Fibroblast of lung (primary cell): Measurements from ENCODE around the gene DDT. TPM values are rescaled to one million over a fixed set of nuclear protein-coding genes. Genes with fewer than 3 reads are reported as not detected.
"Not testable (repeated sequence)": the region's sequence is repeated elsewhere in the genome, so short reads cannot be mapped to it uniquely, and the experiment has no call there.

Source experiments
- DNase-seq, 2 donors: peaks; one replicate each; pipeline versions ENCODE4 v3.0.0 to v3.0.0-alpha.2; 2010; ENCODE audit warnings: low read depth in 2 of 2
- H2AFZ ChIP-seq: 2 replicates; pipeline ENCODE4 v1.5.1; 2012; ENCODE audit warnings: low read length, control low read depth, inconsistent platforms
- H3K27ac ChIP-seq: 2 replicates; pipeline ENCODE4 v1.5.1; 2011; ENCODE audit warnings: low read length, control low read depth; ENCODE audit not compliant: insufficient read depth
- H3K27me3 ChIP-seq: 2 replicates; pipeline ENCODE4 v1.5.1; 2011; ENCODE audit warnings: mild to moderate bottlenecking, low read length; ENCODE audit not compliant: control insufficient read depth, insufficient read depth
- H3K36me3 ChIP-seq: 2 replicates; pipeline ENCODE4 v1.5.1; 2011; ENCODE audit warnings: low read length; ENCODE audit not compliant: control insufficient read depth, insufficient read depth
- H3K4me1 ChIP-seq: 2 replicates; pipeline ENCODE4 v1.5.1; 2011; ENCODE audit warnings: low read length; ENCODE audit not compliant: control insufficient read depth, insufficient read depth; ENCODE audit errors: extremely low read depth
- H3K4me2 ChIP-seq: 2 replicates; pipeline ENCODE4 v1.5.1; 2011; ENCODE audit warnings: low read length, control low read depth; ENCODE audit not compliant: insufficient read depth; ENCODE audit errors: extremely low read depth
- H3K4me3 ChIP-seq, 4 experiments: fragments of 200-600 bp in 1 of 4; sonication (generic) in 1 of 4; replicated peaks in 1 of 4; 2 replicates each; pipeline ENCODE4 v1.5.1; 2011 to 2016; ENCODE audit warnings: low read length in 4 of 4, low read depth in 3 of 4, mild to moderate bottlenecking in 3 of 4, control low read depth in 2 of 4, inconsistent platforms in 1 of 4, mixed read lengths in 1 of 4; ENCODE audit not compliant: insufficient read depth in 1 of 4; ENCODE audit errors: control extremely low read depth in 1 of 4
- H3K79me2 ChIP-seq: 2 replicates; pipeline ENCODE4 v1.5.1; 2012; ENCODE audit warnings: mild to moderate bottlenecking, low read length, inconsistent platforms; ENCODE audit not compliant: control insufficient read depth, insufficient read depth
- H3K9ac ChIP-seq: 2 replicates; pipeline ENCODE4 v1.5.1; 2011; ENCODE audit warnings: mild to moderate bottlenecking, low read length, control low read depth; ENCODE audit not compliant: insufficient read depth
- H3K9me3 ChIP-seq: 2 replicates; pipeline ENCODE4 v1.5.1; 2012; ENCODE audit warnings: low read depth, low read length; ENCODE audit not compliant: control insufficient read depth, insufficient read depth
- H4K20me1 ChIP-seq: 2 replicates; pipeline ENCODE4 v1.5.1; 2011; ENCODE audit warnings: low read length; ENCODE audit not compliant: control insufficient read depth, insufficient read depth; ENCODE audit errors: extremely low read depth
- EZH2 ChIP-seq: IDR thresholded peaks from 2 replicates; pipeline ENCODE4 v1.5.1; 2012; ENCODE audit warnings: low read length, control low read depth, mild to moderate bottlenecking; ENCODE audit errors: missing control alignments
- polyA plus RNA-seq, 2 donors: library from polyadenylated mRNA; depleted of rRNA in 1 of 2; stranded (reverse) in 1 of 2; unstranded in 1 of 2; fragments of >200 nt; gene quantifications; 2 replicates each; pipeline ENCODE4 v1.2.1, GENCODE V29; 2011 to 2012; ENCODE audit warnings: missing spikeins in 1 of 2
- total RNA-seq: library from RNA; depleted of rRNA; stranded (reverse); fragments of >200 nt; gene quantifications from 2 replicates; pipeline ENCODE4 v1.2.1, GENCODE V29; 2014
- TF ChIP-seq, protein P1 (sequence below), 2 donors: IDR thresholded peaks in 1 of 2; conservative IDR thresholded peaks in 1 of 2; 1 replicate in 1 of 2; 2 replicates in 1 of 2; pipeline ENCODE4 v1.5.1; 2011 to 2012; ENCODE audit warnings: low read length in 2 of 2, control low read depth in 1 of 2, inconsistent platforms in 1 of 2, low read depth in 1 of 2, mild to moderate bottlenecking in 1 of 2

DDT gene
- total and polyA plus RNA-seq, 2 donors (not counting 1 experiment from before 2014, with no cell fraction given), result 79.5 to 111 TPM

DNA sequence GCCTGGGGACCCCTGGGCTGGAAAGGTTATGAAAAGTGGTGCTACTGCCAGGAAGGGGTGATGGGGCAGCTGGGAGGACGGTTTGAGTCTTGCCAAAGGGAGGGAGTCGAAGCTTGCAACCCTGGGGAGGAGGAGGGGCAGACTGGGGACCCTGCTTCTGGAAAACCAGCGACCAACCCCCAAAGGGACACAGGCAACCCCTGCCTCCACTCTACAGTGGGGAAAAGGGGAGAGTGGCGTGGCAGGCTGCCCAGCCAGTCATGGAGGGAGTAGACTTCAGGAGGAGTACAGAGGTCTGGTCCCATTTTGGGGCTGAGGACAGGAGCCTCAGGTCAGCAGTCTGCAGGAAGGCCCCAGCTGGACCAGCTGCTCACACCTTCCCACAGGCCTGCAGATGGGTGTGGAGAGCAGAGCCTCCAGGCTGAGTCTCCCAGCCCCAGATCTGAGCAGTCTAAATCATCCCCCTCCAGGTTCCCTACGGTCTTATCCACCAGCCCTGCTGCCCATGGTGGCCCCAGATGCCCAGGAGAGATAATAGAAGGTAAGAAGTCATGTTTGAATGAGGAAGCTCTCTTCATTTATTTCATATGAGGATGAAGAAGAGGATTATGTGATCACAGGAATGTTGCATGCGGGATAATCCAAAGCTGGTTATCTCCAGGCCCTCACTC is 3.3 kb downstream of the DDT start:
- no peak for DNase-seq
- Histone ChIP-seq H3K9ac (no peak overlapping the region), H3K27me3 (no peaks in the 10 kb centered on the region), H3K27ac (no peak overlapping the region), H3K36me3 (peaks cover 9% of the 10 kb centered on the region), H3K4me3 (no peak overlapping the region), H4K20me1 (no peaks in the 10 kb centered on the region), H2AFZ (no peak overlapping the region), H3K4me1 (no peaks in the 10 kb centered on the region), H3K9me3 (no peaks in the 10 kb centered on the region), H3K4me2 (no peak overlapping the region), H3K79me2 (peaks cover 12% of the 10 kb centered on the region)
- TF ChIP-seq, protein P1, sequence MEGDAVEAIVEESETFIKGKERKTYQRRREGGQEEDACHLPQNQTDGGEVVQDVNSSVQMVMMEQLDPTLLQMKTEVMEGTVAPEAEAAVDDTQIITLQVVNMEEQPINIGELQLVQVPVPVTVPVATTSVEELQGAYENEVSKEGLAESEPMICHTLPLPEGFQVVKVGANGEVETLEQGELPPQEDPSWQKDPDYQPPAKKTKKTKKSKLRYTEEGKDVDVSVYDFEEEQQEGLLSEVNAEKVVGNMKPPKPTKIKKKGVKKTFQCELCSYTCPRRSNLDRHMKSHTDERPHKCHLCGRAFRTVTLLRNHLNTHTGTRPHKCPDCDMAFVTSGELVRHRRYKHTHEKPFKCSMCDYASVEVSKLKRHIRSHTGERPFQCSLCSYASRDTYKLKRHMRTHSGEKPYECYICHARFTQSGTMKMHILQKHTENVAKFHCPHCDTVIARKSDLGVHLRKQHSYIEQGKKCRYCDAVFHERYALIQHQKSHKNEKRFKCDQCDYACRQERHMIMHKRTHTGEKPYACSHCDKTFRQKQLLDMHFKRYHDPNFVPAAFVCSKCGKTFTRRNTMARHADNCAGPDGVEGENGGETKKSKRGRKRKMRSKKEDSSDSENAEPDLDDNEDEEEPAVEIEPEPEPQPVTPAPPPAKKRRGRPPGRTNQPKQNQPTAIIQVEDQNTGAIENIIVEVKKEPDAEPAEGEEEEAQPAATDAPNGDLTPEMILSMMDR (conservative IDR thresholded peaks at IDR 0.05 in 1 of 2, IDR thresholded peaks at IDR 0.05 in 1 of 2; ENCODE audit: low read depth in 1 of 2, low read length in 2 of 2), result no peak
- no peak for TF ChIP-seq EZH2

DNA sequence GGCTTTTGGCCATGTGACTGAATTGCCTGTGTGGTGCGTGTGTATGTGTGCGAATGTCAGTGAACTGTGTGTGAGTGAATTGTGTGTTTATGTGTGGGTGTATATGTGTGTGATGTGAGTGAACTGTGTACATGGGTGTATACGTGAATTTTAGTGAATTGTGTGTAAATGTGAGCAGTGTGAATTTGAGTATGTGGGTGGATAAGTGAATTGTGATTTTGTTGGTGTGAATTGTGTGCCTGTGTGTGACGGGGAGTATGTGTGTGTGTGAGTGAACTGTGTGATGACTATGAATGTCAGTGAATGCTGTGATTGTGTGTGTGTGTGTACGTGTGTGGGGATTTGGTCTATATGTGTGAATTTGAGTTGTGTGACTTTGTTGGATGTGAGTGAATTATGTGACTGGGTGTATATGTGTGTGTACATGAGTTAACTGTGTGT is 4.0 kb downstream of the DDT start:
- no peak overlapping the region for H3K4me3 ChIP-seq
- no peaks in the 10 kb centered on the region for H3K9me3 ChIP-seq
- no peak overlapping the region for H3K27ac ChIP-seq
- peaks cover 9% of the 10 kb centered on the region for H3K36me3 ChIP-seq
- H3K4me1 ChIP-seq, result no peaks in the 10 kb centered on the region
- H3K9ac ChIP-seq, result no peak overlapping the region
- TF ChIP-seq, protein P1 (conservative IDR thresholded peaks at IDR 0.05 in 1 of 2, IDR thresholded peaks at IDR 0.05 in 1 of 2; ENCODE audit: low read depth in 1 of 2, low read length in 2 of 2), result no peak
- no peak for TF ChIP-seq EZH2
- H3K4me2 ChIP-seq, result no peak overlapping the region
- no peaks in the 10 kb centered on the region for H3K27me3 ChIP-seq
- no peak for DNase-seq
- H3K79me2 ChIP-seq, result peaks cover 12% of the 10 kb centered on the region
- H4K20me1 ChIP-seq, result no peaks in the 10 kb centered on the region
- no peak overlapping the region for H2AFZ ChIP-seq

DNA sequence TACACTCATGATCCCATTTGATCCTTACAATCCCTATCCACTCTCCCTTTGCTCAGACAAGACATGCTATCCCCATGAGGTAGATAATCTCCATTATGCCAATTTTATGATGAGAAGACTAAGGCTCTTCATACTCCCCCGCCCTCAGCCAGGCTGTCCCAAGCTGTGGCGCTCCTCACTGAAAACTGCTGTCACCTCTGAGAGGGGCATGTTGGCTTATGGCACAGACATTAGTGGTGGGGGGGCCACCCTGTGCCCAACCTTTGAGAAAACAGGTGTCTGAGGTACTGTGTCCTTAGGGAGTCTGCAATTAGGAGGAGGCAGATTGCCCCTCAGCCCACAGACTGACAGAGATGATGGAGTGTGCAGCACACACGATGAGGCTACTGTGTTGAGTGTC is 5.2 kb downstream of the DDT start:
- Histone ChIP-seq H3K4me2 (no peak overlapping the region), H4K20me1 (no peaks in the 10 kb centered on the region), H3K9me3 (no peaks in the 10 kb centered on the region), H2AFZ (no peak overlapping the region), H3K9ac (no peak overlapping the region), H3K27ac (no peak overlapping the region), H3K4me3 (no peak overlapping the region), H3K4me1 (no peaks in the 10 kb centered on the region), H3K36me3 (peaks cover 9% of the 10 kb centered on the region), H3K27me3 (no peaks in the 10 kb centered on the region), H3K79me2 (peaks cover 12% of the 10 kb centered on the region)
- TF ChIP-seq, protein P1 (conservative IDR thresholded peaks at IDR 0.05 in 1 of 2, IDR thresholded peaks at IDR 0.05 in 1 of 2; ENCODE audit: low read depth in 1 of 2, low read length in 2 of 2), result no peak
- no peak for TF ChIP-seq EZH2
- no peak for DNase-seq

DNA sequence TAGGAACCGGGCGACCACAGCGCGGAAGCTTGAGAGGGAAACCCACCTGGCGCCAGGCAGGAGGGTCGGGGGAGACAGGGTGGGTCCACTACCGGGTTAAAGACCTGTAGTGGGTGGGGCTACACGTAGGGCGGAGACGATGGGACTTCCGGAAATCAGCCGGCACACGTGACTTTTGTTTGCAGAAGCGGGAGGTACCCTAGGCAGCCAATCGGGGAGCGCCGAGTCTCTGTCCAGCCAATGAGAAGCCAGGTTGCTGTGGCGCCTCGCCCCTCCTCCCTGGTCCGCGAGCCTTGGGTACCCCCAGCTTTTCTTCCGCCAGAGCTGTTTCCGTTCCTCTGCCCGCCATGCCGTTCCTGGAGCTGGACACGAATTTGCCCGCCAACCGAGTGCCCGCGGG is 7.7 kb downstream of the DDT start, which contains the start of gene DDTL:
Gene DDTL (plus strand): TSS at position 321 of the 400 bp plus-strand sequence. CDS start 27 bp downstream, at position 348.
- H3K4me2 ChIP-seq, H3K27ac ChIP-seq, H3K4me3 ChIP-seq, H3K9ac ChIP-seq, H3K9me3 ChIP-seq, H2AFZ ChIP-seq, H3K36me3 ChIP-seq, H4K20me1 ChIP-seq, DNase-seq, H3K79me2 ChIP-seq, H3K4me1 ChIP-seq, H3K27me3 ChIP-seq: not testable (repeated sequence)
